Loucy (cell line): ENCODE results near the gene SLC34A3.

Experiments
- H2AFZ ChIP-seq: fragments of 200-600 bp; sonication (generic); 2 replicates; pipeline ENCODE4 v1.6.0; 2016; ENCODE audit warnings: antibody characterized with exemption, mild to moderate bottlenecking, low read length, moderate library complexity
- H3F3A ChIP-seq: fragments of 200-600 bp; 2 replicates; pipeline ENCODE4 v1.6.0; 2016; ENCODE audit warnings: antibody characterized with exemption, low read depth, mild to moderate bottlenecking
- H3K27me3 ChIP-seq: fragments of 200-600 bp; sonication (generic); 2 replicates; pipeline ENCODE4 v1.6.1; 2014; ENCODE audit warnings: low read length, mild to moderate bottlenecking; ENCODE audit not compliant: insufficient read depth, poor library complexity, severe bottlenecking
- H3K36me3 ChIP-seq: fragments of 200-600 bp; sonication (generic); 2 replicates; pipeline ENCODE4 v1.6.1; 2016; ENCODE audit warnings: low read length; ENCODE audit not compliant: insufficient read depth
- H3K4me1 ChIP-seq: fragments of 200-600 bp; sonication (generic); 2 replicates; pipeline ENCODE4 v1.5.1; 2014; ENCODE audit warnings: low read length, mild to moderate bottlenecking; ENCODE audit not compliant: insufficient read depth, poor library complexity, severe bottlenecking
- H3K4me2 ChIP-seq: fragments of 200-600 bp; sonication (generic); 2 replicates; pipeline ENCODE4 v1.6.0; 2014; ENCODE audit warnings: antibody characterized with exemption, low read length, low read depth, mild to moderate bottlenecking; ENCODE audit not compliant: poor library complexity, severe bottlenecking
- H3K4me3 ChIP-seq: fragments of 200-600 bp; sonication (generic); 2 replicates; pipeline ENCODE4 v1.5.1; 2014; ENCODE audit warnings: low read length, mild to moderate bottlenecking, mixed read lengths; ENCODE audit not compliant: poor library complexity, severe bottlenecking
- H3K79me2 ChIP-seq: fragments of 200-600 bp; sonication (generic); 2 replicates; pipeline ENCODE4 v1.6.1; 2014; ENCODE audit warnings: low read length; ENCODE audit not compliant: insufficient read depth
- H3K9ac ChIP-seq: fragments of 200-600 bp; sonication (generic); 2 replicates; pipeline ENCODE4 v1.6.0; 2014; ENCODE audit warnings: mild to moderate bottlenecking, low read depth, low read length, moderate library complexity; ENCODE audit not compliant: poor library complexity, severe bottlenecking
- H3K9me2 ChIP-seq: fragments of 200-600 bp; sonication (generic); replicated peaks from 2 replicates; pipeline ENCODE4 v1.6.1; 2016; ENCODE audit warnings: low read depth, low read length, mixed read lengths
- H3K9me3 ChIP-seq: fragments of 200-600 bp; sonication (generic); 2 replicates; pipeline ENCODE4 v1.6.1; 2014; ENCODE audit warnings: mild to moderate bottlenecking, antibody characterized with exemption, low read length, low read depth; ENCODE audit not compliant: insufficient read depth
- H4K20me1 ChIP-seq: fragments of 200-600 bp; sonication (generic); 2 replicates; pipeline ENCODE4 v1.6.0; 2014; ENCODE audit warnings: antibody characterized with exemption, low read length, mild to moderate bottlenecking; ENCODE audit not compliant: insufficient read depth, poor library complexity, severe bottlenecking
- CTCF ChIP-seq: fragments of 200-600 bp; sonication (generic); conservative IDR thresholded peaks from 2 replicates; pipeline ENCODE4 v1.5.1; 2014; ENCODE audit warnings: mild to moderate bottlenecking, antibody characterized with exemption, low read length
- EZH2phosphoT487 ChIP-seq: fragments of 200-600 bp; IDR thresholded peaks from 2 replicates; pipeline ENCODE4 v1.6.1; 2018; ENCODE audit warnings: antibody characterized with exemption, mild to moderate bottlenecking, moderate library complexity, borderline replicate concordance

Gene SLC34A3

GRCh38 chr9:137192859-137193258 is 37.8 kb upstream of the SLC34A3 start:
- Histone ChIP-seq H3K79me2 (peaks cover 40% of the 10 kb centered on the region), H3K27me3 (no peaks in the 10 kb centered on the region), H4K20me1 (peaks cover 20% of the 10 kb centered on the region), H3K4me2 (no peak overlapping the region), H3K9me3 (no peaks in the 10 kb centered on the region), H3K4me3 (no peak overlapping the region), H3K4me1 (peaks cover 14% of the 10 kb centered on the region), H3K9me2 (no peaks in the 10 kb centered on the region), H3F3A (peaks cover 8% of the 10 kb centered on the region; the same call in 1 of the 2 replicates), H3K36me3 (peaks cover 7% of the 10 kb centered on the region; the same call in 1 of the 2 replicates), H2AFZ (no peak overlapping the region), H3K9ac (no peak overlapping the region)
- no peak for TF ChIP-seq EZH2phosphoT487
- TF ChIP-seq CTCF, result no peak

- Histone ChIP-seq H2AFZ (no peak overlapping the region), H3K9ac (no peak overlapping the region), H3K4me2 (peak overlapping the region; percentile 27), H3F3A (peaks cover 6% of the 10 kb centered on the region; the same call in 1 of the 2 replicates), H3K27me3 (no peaks in the 10 kb centered on the region), H3K36me3 (peaks cover 7% of the 10 kb centered on the region; the same call in 1 of the 2 replicates), H3K79me2 (peaks cover 44% of the 10 kb centered on the region), H4K20me1 (peaks cover 19% of the 10 kb centered on the region), H3K4me3 (no peak overlapping the region), H3K9me2 (no peaks in the 10 kb centered on the region), H3K9me3 (no peaks in the 10 kb centered on the region), H3K4me1 (peaks cover 22% of the 10 kb centered on the region)
- no peak for TF ChIP-seq EZH2phosphoT487
Observed at GRCh38 chr9:137193771-137194170, 36.9 kb upstream of the SLC34A3 start.

DNA sequence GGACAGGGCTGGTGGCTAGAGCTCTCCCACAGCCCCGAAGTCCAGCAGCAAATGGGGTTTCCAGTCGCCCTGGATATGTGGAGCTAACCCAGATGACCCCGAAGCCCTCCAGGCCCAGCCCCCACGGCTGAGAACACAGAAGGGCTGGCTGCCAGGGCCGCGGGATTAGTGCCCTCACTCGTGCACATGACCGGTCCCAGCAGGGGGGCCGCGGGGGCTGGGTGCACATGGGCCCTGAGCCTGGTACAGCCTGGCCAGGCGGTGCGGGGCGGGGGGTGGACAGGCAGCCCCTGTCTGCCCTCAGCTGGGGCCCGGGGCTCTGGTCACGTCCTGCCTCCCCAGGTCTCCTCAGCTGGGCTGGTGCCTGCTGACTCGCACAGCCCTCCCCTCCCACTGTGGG is 36.3 kb upstream of the SLC34A3 start:
- Histone ChIP-seq H3K9ac (no peak overlapping the region), H3K79me2 (peaks cover 48% of the 10 kb centered on the region), H3K9me3 (no peaks in the 10 kb centered on the region), H3K4me1 (peaks cover 25% of the 10 kb centered on the region), H2AFZ (no peak overlapping the region), H3K27me3 (no peaks in the 10 kb centered on the region), H3F3A (no peaks in the 10 kb centered on the region), H3K9me2 (no peaks in the 10 kb centered on the region), H4K20me1 (peaks cover 23% of the 10 kb centered on the region), H3K4me3 (no peak overlapping the region), H3K36me3 (peaks cover 7% of the 10 kb centered on the region; the same call in 1 of the 2 replicates), H3K4me2 (peak overlapping the region; percentile 27)
- no peak for TF ChIP-seq EZH2phosphoT487
- TF ChIP-seq CTCF, result no peak

DNA sequence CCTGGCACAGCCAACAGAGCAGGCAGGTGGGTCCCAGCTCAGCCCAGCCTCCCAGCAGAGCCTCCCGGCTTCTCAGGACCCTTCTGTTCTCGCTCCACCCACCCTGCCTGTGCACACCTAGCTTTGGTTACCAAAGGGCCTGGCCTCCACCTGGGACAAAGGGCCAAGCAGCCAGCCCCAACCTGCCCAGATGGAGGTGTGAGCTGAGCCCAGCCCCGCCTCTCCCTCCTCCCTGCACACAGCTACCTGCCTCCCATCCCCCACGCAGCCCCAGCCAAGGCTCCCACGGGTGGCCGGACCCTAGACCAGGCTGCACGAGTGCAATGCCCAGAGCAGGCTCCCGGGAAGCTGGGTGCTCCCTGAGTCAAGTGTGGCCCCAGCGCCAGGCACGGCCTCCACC is 35.8 kb upstream of the SLC34A3 start:
- H3K4me1 ChIP-seq, result peaks cover 21% of the 10 kb centered on the region
- no peaks in the 10 kb centered on the region for H3F3A ChIP-seq
- peaks cover 7% of the 10 kb centered on the region; the same call in 1 of the 2 replicates for H3K36me3 ChIP-seq
- H3K27me3 ChIP-seq, result no peaks in the 10 kb centered on the region
- H3K9ac ChIP-seq, result no peak overlapping the region
- TF ChIP-seq CTCF (no peak), EZH2phosphoT487 (no peak)
- peak overlapping the region; percentile 27 for H3K4me2 ChIP-seq
- no peaks in the 10 kb centered on the region for H3K9me2 ChIP-seq
- H3K79me2 ChIP-seq, result peaks cover 47% of the 10 kb centered on the region
- H4K20me1 ChIP-seq, result peaks cover 22% of the 10 kb centered on the region
- no peak overlapping the region for H2AFZ ChIP-seq
- no peak overlapping the region for H3K4me3 ChIP-seq
- no peaks in the 10 kb centered on the region for H3K9me3 ChIP-seq
